ENCODE data around the gene ZNF799.
"Not testable (repeated sequence)": the region's sequence is repeated elsewhere in the genome, so short reads cannot be mapped to it uniquely, and the experiment has no call there.

ZNF799 gene

DNA sequence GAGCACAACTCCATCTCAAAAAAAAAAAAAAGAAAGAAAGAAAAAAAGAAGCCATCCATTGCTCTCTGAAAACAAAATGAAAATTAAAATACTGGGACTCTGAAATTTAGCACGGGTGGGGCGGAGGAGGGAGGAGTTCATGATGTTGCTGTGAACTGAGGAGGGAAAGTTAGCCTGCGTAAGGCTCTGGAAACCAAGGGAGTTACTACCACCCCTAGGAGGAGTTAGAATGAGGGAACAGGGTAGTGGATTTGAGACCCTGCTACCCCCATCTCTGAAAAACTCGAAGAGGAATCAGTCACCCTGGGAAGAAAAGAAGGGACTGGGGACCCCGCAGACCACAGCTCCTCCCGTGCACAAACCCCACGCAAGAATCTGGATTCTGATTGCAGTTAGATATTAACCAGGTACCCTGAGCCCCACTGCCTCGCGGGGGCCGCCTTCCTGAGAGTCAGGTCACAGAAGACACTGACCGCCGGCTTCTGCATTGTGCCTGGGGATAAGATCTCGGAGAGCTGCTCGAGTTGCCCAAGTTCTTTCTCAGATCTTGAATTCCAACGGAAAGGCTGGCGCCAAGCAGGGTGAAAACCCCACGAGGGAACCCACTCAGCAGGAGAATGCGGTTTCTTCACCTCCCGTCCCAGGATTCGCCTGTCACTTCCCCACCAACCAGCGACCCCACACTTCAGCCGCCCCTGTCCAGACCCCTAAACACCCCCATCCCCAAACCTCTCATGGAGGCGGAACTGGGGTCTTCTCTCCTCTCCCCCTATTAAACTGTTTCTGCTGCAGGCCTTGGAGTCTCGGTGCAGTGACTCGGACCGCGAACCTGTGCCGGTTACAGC is 36.5 kb downstream of the ZNF799 start:
- in situ Hi-C loops (cut with MboI; ENCODE audit: low sequenced_read_pairs): no loop called here

DNA sequence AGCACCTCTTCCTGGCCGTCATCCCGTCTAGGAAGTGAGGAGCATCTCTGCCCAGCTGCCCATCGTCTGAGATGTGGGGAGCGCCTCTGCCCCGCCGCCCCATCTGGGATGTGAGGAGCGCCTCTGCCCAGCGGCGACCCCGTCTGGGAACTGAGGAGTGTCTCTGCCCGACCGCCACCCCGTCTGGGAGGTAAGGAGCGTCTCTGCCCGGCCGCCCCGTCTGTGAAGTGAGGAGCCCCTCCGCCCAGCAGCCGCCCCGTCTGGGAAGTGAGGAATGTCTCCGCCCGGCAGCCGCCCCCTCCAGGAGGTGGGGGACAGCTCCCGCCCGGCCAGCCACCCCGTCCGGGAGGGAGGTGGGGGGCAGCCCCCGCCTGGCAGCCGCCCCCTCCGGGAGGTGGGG is 38.8 kb downstream of the ZNF799 start:
- in situ Hi-C loops (cut with MboI; ENCODE audit: low sequenced_read_pairs): not testable (repeated sequence)

- in situ Hi-C loops (cut with MboI; ENCODE audit: low sequenced_read_pairs): no loop called here
Measured at GRCh38 chr19:12353375-12353774, 47.7 kb downstream of the ZNF799 start.

DNA sequence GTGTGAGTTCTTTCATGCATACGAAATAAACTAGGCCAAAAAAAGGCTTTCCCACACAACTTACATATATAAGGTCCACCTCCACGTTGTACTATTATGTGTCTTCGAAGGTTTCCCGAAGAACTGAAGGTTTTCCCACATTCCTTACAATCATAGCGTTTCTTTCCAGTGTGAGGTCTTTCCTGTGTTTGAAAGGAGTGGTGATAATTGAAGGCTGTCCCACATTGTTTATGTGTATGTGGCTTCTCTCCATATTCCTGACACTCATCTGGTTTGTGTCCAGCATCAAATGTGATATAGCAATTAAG is 50.2 kb downstream of the ZNF799 start:
- in situ Hi-C loops (cut with MboI; ENCODE audit: low sequenced_read_pairs): no loop called here

DNA sequence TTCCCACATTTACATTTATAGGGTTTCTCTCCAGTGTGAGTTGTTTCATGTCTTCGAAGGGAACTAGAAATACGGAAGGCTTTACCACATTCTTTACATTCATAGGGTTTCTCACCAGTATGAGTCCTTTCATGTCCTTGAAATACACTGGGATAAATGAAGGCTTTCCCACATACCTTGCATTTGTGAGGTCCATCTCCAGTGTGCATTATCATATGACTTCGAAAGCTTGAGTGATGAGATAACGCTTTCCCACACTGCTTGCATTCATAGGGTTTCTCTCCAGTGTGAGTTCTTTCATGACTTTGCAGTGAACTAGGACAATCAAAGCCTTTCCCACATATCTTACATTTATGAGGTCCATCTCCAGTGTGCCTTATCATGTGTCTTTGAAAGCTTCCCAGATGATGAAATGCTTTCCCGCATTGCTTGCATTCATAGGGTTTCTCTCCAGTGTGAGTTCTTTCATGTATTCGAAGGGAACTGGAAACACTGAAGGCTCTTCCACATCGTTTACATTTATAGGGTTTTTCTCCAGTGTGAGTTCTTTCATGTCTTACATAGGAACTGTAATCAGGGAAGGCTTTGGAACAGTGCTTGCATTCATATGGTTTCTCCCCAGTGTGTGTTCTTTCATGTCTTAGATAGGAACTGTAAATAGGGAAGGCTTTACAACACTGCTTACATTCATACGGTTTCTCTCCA is 50.7 kb downstream of the ZNF799 start:
- in situ Hi-C loops (cut with MboI; ENCODE audit: low sequenced_read_pairs): no loop called here

DNA sequence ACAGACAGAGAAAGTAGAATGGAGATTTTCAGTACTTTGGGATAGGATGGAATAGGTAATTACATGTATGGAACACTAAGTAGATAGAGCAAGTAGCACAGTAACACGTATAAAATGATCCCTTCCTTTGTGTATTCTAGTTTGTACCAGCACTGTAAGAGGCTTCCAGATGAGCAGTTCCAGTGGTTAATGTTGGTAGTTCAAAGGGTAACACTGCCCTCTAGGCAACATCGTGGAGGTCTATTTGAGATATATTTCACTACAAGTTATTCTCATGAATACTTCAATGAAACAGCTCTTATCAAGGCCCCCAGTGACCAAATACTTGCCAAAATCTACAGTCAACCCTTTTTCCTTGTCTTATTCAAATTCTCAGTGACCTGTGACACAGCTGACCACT is 54.2 kb downstream of the ZNF799 start:
- in situ Hi-C loops (cut with MboI; ENCODE audit: low sequenced_read_pairs): no loop called here

GRCh38 chr19:12345197-12345596 is 55.9 kb downstream of the ZNF799 start:
- in situ Hi-C loops (cut with MboI; ENCODE audit: low sequenced_read_pairs): no loop called here
